CD4-positive, alpha-beta T cell treated with Interleukin-21 for 1 hour (primary cell): ENCODE results near the gene HK3.

Source experiments
- DNase-seq: peaks from one replicate; pipeline ENCODE4 v3.0.0-alpha.2; 2020

The HK3 gene

DNA sequence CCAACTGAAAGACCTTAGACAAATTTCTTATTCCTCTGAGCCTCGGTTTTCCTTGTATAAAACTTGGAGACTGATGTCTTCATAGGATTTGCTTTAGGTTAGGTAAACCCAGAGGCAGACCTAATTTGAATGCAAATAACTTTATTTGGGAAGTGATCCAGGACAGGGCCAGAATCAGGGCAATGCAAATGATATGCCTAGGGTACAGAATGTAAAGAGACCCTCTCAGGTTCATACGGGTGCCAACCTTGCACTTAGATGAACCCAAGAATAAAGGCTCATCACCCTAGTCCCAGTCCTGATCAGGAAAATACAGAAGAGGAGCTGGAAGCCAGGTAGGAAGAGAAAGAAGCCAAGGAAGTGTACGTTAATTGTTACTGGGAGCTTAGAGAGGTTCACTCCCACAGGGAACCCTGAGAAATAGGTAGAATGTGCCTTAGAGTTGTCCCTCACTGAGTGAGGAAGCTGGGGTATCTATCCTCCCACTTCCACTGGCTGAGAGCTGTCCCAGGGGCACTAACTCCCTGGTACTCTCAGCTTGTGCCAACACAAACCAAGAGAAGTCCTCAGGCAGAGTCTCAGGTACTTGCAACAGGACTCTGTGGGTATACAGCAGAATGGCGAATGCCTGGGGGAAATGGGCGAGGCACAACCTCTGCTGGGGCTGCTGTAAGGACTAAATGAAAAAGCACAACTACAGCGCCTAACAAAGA, 3.1 kb upstream of the HK3 start:
- DNase-seq = no peak

DNA sequence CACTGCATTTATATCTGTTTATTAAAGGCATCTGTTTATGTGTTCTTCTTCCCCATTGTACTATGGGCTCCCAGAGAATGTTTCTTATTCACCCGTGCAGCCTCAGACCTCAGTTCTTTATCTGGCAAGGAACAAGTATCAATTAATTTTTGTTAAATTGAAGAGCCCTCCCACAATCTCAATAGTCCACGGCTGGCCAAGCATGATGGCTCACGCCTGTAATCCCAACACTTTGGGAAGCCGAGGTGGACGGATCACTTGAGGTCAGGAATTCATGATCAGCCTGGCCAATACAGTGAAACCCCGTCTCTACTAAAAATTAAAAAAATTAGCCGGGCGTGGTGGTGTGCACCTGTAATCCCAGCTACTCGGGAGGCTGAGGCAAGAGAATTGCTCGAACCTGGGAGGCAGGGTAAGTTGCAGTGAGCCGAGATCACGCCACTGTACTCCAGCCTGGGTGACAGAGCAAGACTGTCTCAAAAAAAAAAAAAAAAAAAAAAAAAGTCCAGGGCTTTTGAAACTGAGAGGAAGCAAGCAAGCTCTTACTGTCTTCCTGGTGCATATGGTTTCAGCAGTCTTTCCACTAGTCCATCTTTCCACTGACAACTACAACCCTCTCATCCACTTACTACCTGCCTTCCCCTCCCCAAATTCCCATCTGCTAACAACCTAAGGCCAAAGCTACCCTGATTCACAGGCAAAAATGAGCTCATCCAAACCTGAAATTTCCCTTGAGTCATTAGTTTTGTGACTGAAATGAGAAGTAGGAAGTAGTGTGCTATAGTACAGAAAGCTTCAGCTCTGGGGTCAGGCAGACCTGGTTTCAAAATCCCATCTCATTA, 2.3 kb upstream of the HK3 start:
- DNase-seq = no peak

DNA sequence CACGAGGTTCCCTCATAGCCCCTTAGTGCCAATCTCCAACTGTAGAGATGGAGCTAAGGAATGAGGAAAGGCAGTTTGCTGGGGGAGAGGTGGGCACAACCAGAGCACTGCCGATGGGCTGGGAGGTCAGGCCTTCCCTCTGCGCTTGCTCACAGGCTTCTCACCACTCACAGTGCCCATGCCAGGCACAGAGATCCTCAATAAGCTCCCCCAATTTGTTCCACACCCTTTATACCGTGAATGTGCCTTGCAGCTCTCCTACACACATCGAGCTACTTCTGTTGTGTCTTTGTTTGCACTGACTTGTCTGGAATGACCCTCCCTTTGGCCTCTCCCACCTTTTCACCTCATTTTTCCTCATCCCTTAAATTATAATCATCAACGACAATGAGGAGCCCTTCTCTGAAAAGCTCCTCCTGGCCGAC, 1.6 kb upstream of the HK3 start:
- no peak for DNase-seq

DNA sequence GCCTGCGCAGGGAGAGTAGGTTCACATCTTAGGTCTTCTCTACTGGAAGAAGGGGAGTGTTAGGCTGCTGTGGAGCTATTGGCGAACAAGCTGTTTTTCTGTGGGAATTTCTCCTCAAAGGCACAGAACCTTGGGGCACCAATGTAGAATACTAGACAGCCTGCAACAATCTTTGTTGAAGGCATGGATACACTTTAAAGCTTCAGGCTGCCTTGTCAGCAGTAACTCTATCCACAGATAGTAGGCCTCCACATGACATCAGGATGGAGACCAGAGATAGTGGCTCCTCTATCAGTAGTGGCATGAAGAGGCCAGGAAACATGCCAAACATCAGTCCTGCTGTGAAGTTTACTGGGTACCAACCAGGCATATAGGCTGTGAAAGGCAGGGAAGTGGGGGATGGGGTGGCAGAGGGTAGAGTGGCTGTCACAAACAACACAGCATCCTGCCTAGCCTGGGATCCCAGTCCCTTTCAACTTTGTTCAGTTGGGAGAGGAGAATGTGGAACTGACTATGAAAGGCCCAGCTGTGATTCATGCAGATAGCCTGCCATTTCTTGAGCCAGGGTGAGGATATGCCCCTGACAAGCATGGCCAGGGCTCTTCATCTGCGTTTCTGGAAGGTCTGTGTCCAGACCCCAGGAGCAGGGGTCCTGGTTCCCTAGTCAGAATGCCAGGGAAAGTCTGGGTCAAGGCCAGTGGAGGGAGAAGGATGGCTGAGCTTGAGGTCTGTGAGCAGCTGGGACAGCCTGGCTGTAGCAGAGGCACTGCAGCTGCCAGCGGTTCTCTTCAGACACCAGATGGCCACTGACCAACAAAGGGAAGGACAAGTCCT, 1.0 kb upstream of the HK3 start:
- DNase-seq = no peak

DNA sequence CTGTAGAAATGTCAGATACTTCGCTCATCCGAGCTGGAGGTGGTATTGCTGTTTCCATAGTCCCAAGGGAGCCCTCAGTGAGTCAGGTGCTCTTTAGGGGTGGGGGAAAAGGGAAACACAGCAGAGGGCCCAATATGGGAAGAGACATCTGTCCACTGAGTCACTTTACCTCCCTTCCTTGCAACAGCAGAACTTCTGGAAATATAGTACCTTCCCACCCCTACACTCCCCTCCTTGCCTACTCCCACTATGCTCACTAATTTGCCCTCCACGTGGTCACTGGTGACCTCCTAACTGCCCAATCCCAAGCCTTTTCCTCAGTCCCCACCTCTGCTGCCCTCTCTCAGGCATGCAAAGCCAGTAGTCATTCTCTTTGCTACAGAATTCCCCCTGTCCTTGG, 1.9 kb downstream of the HK3 start:
- no peak for DNase-seq

DNA sequence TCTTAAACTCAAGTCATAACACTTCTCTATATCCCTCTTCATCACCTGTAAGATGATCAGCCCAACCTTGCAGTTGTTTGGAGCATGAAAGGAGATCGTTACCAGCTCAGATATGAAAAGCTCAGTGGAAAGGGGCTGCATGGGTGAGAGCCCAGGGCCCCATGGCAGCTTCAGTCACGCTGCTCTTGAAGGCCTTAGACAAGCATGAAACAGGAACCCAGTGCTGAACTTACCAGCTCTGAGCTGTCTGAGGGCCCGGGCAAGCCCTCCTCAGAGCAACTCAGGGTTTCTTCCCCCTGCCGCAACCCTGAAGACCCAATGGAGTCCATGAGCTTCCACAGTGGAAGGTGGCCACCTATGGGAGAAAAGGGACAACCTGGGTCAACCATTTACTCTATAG, 3.3 kb downstream of the HK3 start:
- DNase-seq = no peak

DNA sequence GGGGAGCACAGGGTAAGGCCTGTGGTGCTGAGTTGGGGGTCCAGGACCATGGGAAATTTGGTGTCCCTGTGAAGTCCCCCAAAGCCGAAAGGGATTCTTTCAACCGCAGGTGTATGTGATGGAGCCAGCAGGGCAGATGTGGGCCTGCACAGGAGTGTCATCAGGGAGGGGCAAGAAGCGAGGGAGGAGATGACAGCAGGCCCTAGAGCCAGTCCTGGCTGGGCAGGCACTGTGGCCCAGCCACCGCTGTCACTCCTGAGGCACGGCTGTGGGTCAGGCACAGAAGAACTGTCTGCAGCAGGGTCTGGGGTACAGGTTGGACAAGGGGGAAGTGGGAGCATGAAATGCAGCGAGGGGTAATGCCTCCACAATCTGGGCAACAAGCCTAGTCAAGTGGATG, 4.8 kb downstream of the HK3 start:
- DNase-seq = no peak

DNA sequence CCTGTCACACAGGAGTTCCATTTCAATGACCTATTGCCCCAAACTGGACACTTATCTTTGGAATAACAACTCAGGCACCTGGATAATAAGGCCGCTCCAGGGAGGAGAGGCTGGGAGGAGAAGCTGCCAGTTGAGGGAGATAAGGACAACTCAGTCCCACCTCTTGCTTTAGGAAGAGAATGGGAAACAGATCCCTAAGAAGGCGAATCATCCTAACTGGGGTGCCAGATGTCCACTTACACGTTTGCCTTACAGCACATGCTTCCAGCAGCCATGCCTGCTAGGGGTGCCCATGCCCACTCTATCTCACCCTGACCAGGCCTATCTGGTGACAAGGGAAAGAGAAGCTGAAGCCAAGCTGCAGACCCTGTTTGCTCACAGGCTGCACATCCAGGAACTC, 6.5 kb downstream of the HK3 start:
- DNase-seq = no peak

DNA sequence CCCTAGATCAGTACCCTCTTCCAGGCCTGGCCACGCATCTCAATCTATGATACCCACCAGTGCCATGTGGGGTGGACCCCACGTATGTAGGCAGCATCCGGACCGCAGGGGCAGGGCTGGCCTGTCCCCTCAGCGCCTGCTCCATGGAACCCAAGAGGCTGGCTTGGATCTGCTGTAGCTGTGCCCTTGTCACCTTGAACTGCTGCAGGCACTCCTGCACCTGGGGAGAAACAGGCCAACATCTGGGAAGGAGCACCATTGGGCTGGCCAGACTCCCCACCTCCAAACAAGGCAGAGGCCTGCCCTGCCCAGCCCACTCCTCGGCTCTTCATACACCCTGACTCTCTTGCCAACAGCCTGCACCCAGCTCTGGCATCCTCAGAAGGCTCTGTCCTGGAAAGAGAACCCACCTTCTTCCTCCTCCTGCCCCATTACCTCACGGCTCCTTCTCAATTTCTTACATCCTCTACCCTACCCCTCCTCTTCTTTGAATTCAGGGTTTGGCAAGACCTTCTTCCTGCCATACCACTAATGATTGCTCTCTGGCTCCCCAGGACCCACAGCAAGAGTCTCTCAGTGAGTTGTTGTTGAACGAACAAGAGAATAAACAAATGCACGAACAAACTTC, 7.7 kb downstream of the HK3 start:
- DNase-seq = no peak

DNA sequence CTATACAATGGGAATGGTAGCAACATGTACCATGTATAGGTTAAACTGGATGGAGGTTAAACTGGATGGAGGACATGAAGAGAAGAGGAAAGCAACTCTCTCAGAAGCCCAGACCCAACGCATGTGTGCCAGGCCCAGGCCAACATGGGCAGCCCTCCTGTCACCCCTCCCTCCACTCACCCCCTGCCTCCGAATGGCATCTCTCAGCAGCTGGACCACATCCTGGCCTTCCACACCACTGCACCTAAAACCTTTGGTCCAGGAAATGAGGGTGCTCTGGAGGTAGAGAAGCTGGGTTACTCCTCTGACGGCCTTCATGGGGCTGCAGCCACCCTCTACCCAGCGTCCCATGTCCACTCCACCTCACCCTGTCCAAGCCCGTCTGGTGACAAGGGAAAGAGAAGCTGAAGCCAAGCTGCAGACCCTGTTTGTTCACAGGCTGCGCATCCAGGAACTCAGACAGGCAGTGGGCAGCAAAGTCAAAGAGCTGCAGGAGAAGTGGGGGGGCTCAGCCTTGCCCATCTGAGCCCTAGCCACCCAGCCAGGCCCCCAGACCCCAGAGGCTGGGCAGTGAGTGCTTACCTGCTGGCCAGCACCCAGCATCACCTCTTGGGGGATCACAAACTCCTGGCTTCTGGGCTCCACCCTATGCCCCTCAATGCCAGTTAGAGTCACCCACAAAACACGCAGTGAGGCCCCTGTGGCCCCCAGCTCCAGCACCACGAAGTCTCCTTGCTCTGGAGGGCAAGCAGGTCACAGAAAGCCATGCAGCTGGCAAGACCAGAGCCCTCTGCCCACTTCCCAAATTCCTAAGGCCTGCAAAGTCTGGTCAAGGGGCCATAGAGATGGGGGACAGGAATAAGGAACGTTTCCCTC, 8.5 kb downstream of the HK3 start:
- no peak for DNase-seq

DNA sequence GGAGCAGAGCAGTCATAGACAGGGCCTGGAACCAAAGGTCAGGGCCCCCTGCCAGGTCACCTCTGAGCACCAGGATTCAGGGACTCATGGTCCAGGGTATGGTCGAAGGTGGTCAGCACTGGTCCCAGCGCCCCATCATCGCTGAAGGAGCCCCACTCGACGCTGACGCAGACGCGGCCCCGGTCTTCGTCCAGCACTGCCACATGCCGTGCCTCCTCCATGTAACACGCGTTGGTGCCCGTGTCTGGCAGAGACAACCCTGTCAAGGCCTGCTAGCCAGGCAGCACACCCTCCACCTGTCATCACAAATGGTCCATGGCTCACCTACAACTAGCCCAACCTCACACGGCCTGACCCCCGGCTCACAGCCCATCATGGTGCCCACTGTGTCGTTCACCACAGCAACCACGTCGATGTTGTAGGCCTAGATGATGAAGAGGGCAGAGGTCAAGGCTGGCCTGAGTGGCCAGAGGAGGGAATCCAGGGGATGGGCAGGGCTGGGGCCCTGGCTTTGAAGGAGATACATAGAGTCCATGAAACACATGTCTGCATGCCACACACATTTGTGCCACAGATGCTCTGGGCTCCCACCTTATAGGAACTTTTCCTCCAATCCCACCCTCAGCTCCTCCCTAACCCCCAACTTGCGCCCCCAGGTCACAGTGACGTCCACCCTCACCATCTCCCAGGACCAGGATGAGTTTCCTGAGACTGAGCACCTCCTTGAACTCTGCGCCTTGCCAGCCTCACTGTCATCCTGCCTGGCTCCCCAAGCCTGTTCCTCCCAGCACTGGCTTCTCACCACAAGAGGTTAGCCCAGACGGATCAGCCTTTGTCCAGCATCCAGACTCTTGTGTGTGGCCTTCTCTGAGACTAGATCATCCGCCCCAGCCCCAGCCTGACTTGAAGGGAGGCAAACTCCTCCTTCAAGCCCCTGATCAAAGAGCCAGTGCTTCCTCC, 9.5 kb downstream of the HK3 start:
- no peak for DNase-seq

DNA sequence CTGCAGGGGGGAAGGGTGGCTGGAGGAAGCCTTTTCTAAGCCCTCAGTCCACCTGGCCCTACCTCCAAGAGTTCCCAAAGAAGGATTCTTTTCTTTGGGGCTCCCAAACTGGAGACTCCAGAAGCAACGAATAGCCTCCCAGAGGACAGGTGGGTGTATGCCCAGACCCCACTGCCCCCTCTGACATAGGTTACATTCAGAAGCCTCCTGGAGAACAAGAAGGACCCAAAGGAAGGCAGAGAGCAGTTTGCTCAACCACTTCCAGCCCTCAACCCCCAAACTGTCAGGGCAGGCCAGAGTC, 10.3 kb downstream of the HK3 start:
- no peak for DNase-seq

DNA sequence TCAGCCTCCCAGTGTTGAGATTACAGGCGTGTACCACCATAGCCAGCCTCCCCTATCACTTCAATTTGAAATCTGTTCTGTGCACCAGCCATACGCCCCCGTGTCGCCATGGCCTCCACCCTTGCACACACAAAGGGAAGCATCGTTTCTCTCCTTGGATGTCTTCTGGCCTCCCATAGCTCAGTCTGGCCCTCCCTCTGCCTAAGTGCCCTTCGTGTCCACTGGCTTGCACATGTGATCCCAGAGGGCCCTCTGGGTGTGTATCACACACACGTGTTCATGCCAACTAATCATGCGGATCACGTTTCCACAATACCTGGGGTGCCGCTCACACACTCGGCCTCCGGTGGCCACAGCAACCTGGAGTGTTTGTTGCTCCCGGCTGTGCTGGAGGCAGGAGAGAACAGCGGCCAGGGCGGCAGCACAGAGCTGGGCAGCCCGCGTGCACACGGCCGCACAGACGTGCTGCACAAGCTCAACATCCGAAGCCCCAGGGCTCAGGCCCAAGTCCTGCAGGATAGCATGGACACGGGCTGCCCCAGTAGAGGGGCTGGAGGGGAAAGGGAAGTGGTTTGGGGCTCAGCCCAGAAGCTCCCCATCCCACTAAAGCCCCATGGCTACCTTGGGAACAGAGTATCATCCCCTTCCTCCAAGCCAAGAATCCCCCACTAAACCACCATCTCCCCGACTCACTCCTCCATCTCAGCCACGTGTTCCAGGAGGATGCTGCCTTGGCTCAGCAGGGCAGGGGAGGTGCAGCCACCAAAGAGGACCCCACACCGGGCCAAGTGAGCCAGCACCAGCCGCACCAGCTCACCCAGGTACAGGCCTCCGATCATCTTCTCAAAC, 10.9 kb downstream of the HK3 start:
- no peak for DNase-seq

DNA sequence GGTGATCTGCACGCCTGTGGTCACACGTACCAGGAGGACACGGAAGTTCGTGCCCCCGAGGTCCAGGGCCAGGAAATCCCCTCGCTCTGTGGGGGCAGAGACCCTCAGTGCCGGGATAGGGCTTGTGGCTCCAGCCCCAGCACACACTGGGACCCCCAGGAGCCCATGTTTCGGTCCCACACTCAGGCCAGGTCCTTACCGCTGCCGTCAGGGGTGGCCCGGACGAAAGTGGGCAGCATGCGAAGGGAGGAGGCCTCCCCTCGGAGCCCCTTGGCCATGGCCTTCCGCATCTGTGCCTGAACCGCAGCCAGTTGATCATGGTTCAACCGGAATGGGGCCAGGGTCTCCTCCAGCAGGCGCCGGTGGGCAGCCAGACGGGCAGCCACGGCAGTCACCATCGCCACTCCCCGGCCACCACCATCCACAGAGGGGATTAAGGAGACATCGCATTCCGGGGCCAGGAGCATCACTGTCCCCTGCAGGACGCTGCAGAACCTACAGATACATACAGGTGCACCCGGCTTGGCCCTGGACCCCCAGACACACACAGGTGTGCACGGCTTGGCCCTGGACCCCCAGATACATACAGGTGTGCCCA, 11.8 kb downstream of the HK3 start:
- DNase-seq = no peak

DNA sequence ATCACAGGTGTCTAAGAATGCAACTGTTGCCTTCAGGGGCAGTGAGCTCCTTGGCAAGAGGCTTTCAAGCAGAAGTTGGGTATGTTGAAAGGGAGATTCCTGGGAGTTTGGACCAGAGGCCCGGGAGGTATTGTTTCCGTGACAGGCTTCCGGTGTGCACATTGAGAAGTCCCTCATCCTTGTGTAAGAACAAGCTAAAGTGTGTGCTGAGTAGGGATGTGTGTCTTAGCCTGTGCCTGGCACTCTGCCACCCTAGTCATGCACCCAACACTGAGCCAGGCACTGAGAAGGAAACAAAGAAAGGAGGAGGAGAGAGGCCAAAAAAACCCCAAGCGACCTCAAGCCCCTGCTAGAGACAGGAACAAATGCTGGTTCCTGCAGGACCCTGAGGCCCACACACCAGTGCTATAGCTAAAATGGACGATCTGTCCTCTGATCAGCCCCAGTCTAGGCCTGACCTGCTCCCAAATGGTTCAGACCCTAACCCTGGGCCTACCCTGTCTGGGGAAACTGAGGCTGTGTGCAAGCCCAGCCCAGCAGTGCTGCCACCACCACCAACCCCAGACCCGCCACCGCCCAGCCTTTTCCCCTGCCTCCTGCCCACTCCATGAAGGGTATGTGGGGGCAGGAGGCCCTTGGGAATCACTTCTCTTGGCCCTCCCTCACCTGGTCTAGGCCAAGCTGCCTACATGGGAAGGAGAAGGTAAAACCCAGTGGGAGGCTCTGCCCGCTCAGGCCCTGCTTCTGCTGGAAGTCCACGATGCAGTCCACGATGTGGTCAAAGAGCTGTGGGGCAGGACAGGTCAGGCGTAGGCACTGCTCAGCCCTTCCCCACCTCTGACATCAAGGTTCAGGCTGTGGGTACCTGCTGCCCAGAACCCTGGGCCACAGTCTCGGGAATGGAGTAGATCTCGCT, 12.6 kb downstream of the HK3 start:
- no peak for DNase-seq

DNA sequence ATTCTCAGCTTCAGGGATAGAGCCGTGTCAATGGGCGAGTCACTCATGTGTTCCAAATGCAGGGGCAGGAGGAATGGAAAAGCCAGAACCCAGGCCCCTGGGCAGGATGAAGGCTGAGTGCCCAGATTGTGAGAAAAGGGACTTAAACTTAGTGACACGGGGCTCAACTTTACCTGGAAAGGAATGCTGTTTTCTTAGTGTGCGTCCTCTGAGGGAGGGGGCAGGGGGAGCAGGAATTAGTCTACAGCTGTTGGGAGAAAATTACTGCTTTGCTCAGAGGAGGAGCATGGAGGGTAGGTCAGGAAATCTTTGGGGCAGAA, 14.6 kb downstream of the HK3 start:
- no peak for DNase-seq

DNA sequence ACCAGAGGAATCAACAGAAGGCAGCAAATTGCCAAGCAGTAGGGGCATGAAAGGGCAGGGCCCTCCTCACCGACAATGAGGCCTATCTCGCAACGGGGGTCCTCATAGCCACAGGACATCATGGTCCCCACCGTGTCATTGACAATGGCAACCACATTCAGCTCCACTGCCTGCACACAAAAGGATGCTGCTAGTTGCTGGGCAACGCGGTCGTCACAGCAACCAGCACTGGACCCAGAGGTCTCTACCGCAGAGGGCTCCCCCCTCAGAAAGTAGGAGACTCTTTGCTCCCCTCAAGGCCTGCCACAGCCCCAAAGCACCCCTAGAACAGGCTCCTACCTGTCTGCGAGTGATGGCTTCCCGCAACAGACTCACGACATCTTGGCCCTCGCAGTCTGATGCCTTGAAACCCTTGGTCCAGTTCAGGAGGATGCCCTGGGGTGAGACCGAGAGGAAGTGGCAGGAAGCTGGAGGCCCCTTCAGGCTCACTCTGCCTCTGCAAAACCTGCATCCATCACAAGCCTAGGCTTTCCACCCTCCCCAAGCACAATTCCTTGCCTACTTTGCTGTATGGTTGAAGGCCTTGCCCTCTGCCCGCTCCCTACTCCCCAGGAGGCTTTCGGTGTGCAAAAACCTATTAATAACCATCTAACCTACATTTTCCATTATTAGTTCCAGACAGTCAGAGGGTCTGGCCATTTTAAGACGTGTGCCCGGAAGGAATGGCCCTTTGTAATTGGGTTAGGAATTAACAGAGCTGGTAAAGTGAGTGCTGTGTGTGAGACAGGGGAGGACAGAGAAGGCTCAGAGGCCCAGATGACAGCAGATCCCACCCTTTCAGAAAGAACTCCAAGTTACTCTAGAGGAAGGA, 15.2 kb downstream of the HK3 start:
- DNase-seq = no peak

DNA sequence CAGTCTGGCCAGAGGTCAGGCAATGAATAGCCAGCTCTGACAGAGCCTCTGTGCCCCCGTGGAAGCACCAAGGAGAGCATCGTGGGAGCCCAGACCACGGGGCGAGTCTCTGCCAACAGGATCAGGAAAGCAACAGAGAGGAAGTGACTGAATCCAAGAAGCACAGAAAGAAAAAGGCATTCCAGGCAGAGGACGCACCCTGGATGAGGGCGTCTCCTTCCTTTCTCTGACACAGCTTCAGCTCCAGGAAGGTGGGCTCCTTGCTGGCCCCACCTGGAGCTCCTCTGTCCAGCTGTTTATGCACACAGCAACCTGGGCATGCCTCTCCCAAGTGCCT, 16.6 kb downstream of the HK3 start:
- DNase-seq = no peak
